ENCODE data around the gene CGREF1. TPM values are rescaled to one million over a fixed set of nuclear protein-coding genes. Genes with fewer than 3 reads are reported as not detected.

CGREF1 gene
- total RNA-seq, 4 donors from 2014 or later = 2.6 to 6.1 (median 3.9) TPM

DNA sequence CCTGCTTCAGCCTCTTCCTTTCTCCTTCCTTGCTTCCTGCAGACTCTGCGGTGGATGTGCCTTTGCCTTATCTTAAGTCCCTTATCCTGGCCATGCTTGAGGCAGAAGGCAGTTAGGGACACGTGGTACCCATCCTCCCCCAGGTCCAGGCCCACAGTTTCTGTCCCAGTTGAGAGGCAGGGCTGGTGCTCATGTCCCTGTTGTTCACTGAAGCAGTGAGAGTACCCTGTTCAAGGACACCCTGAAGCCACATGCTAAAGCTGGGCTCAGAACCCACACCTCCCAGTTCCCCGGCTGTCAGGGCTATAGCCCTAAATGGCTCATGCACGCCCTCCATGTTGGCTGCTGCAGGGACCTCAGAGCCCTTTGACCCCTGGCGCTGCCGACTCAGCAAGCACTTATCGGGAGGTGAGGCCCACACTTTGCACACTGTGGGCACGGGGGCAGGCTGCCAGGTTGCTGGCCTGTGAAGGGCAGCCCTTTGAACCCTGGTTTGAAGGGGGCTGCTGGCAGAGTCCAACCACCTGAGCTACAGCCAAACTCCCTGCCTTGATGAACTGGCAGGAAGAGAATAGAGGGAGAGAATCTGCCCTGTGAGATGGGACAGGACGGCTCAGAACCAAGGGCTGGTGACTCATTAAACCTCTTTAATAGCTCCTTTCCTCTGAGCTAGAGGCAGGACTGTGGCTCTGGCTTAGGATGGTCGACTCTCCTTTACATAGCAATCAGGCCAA, 26.1 kb downstream of the CGREF1 start:
- Histone ChIP-seq H3K4me3 (no peak overlapping the region), H3K4me1 (peaks cover 6 to 11% (median 8%) of the 10 kb centered on the region in 3 donors), H3K27me3 (no peaks in the 10 kb centered on the region), H3K9me3 (no peaks in the 10 kb centered on the region), H3K27ac (no peak overlapping the region), H3K36me3 (no peaks in the 10 kb centered on the region)
- intact Hi-C loops (cut with DNase I) = loop anchor here (10.0 kb wide), 1 partner anchor 212 kb away; the partner anchor contains the start of gene UCN
- no peak for TF ChIP-seq POLR2A (IDR thresholded peaks at IDR 0.05)
- TF ChIP-seq, protein P1, sequence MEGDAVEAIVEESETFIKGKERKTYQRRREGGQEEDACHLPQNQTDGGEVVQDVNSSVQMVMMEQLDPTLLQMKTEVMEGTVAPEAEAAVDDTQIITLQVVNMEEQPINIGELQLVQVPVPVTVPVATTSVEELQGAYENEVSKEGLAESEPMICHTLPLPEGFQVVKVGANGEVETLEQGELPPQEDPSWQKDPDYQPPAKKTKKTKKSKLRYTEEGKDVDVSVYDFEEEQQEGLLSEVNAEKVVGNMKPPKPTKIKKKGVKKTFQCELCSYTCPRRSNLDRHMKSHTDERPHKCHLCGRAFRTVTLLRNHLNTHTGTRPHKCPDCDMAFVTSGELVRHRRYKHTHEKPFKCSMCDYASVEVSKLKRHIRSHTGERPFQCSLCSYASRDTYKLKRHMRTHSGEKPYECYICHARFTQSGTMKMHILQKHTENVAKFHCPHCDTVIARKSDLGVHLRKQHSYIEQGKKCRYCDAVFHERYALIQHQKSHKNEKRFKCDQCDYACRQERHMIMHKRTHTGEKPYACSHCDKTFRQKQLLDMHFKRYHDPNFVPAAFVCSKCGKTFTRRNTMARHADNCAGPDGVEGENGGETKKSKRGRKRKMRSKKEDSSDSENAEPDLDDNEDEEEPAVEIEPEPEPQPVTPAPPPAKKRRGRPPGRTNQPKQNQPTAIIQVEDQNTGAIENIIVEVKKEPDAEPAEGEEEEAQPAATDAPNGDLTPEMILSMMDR (IDR thresholded peaks at IDR 0.05) = no peak
- no peak for DNase-seq
- 54 to 73% methylated on average over 3 to 6 of the region's 10 CpGs for WGBS, 2 donors

DNA sequence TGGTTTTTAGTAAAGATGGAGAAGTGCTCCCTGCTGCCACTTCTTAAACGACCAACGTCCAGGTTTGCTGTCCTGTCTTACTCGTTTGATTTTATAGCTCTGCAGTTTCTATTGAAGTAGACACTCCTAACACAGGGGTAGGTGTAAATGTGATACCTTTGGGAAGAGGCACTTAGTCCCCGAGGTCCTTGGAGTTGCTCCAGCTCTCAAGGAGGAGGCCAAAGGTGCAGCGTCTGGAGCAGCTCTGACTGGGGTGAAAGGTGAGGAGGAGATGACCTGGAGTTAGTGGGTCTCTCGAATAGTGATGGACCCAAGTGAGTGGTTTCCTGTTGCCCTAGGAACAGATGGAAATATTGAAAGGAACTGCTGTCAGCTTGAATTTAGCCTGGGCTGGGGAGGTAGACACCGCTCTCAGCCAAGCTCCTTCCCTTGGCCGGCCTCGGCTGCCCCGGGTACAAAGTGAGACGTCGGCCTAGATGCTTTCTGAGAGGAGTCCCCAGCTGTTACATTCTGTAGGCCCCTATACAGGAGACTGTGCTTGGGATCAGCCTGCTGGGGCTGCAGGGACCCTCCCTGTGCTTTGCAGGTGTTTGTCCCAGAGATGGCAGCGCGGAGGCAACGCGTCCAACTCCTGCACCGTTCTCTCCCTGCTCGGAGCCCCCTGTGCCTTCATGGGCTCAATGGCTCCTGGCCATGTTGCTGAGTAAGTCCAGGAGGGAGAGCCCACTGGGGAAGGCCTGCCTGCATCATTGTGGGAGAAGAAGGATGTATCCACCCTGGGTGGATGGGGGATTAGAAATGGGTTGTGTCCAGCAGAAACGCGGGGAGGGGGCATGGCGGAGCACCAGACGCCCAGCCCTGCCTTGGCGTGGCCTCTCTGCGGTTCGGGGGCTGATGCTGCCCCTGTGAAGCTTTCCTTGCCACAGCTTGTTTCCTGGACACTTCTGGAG, 26.9 kb downstream of the CGREF1 start:
- 73 to 83% methylated on average over 12 to 18 of the region's 25 CpGs for WGBS, 2 donors
- intact Hi-C loops (cut with DNase I) = loop anchor here (10.0 kb wide), 1 partner anchor 213 kb away; the partner anchor contains the start of gene UCN

DNA sequence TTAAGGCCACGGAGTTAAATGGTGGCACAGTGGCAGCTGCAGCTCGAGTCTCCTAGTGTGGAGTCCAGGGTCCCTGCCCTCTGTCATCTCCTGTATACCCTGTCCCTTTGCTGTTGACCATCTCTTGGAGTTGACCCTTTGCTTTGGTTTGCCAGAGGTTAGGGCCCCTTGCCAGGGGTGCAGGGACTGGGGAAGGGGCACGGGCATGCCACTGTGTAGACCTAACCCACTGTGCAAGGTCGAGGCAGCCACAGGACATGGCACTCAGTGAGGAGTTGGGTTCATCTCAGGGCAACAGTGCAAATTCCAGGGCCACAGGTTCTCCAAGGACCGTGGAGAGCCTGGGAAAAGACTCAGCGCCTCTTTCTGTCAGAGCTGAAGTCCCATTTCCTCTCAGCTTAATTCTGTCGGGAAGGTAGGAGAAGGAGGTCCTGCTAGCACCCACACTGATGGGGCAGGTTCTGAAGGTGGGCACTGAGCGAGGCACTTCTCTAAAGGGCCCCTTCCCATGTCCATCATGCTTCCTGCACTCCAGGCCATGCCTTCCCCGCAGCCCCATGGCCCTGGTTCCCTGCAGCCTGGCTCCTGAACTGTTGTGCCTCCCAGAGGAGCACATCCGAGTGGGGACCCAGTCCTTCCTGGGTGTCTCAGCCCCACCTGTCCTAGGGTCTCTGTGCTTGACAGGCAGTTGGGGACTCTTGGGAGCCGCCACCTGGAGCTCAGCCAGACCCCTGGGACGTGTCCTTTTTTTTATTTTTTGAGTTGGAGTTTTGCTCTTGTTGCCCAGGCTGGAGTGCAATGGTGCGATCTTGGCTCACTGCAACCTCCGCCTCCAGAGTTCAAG, 29.6 kb downstream of the CGREF1 start:
- H3K36me3 ChIP-seq = no peaks in the 10 kb centered on the region
- peaks cover 12 to 29% (median 15%) of the 10 kb centered on the region in 3 donors for H3K4me1 ChIP-seq
- no peak overlapping the region for H3K4me3 ChIP-seq
- H3K27ac ChIP-seq = no peak overlapping the region
- WGBS, 2 donors = 79 to 90% methylated on average over 11 to 12 of the region's 14 CpGs
- H3K9me3 ChIP-seq = no peaks in the 10 kb centered on the region
- TF ChIP-seq, protein P1 (IDR thresholded peaks at IDR 0.05) = no peak
- TF ChIP-seq POLR2A (IDR thresholded peaks at IDR 0.05) = no peak
- no peaks in the 10 kb centered on the region for H3K27me3 ChIP-seq
- no peak for DNase-seq
- intact Hi-C loops (cut with DNase I) = loop anchor here (5.0 kb wide), 1 partner anchor 127 kb away; no protein-coding TSS in a partner anchor

More for the DNA sequence above, 26.9 kb downstream of the CGREF1 start:
- H3K9me3 ChIP-seq = no peaks in the 10 kb centered on the region
- peaks cover 9 to 19% (median 12%) of the 10 kb centered on the region in 3 donors for H3K4me1 ChIP-seq
- no peak for DNase-seq
- H3K4me3 ChIP-seq = no peak overlapping the region
- TF ChIP-seq, protein P1 (IDR thresholded peaks at IDR 0.05) = no peak
- TF ChIP-seq POLR2A (IDR thresholded peaks at IDR 0.05) = no peak
- H3K27me3 ChIP-seq = no peaks in the 10 kb centered on the region
- H3K27ac ChIP-seq = no peak overlapping the region
- no peaks in the 10 kb centered on the region for H3K36me3 ChIP-seq

DNA sequence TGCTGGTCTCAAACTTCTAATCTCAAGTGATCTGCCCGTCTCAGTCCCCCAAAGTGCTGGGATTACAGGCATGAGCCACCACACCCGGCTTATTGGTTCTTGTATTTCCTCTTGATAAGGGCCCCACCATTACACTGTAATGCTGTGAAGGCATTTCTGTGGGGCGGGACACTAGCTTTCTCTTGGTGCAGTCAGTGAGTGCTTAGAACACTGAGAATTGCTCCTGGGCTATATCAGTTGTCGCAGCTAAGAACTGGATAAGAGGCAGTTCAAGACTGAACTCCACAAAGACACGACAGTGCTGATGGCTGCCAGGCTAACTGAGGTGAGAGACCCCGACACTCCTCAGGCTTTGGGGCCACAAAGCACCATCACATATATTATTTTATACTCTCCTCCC, 30.3 kb downstream of the CGREF1 start:
- no peaks in the 10 kb centered on the region for H3K36me3 ChIP-seq
- peaks cover 12 to 36% (median 15%) of the 10 kb centered on the region in 3 donors for H3K4me1 ChIP-seq
- TF ChIP-seq POLR2A (IDR thresholded peaks at IDR 0.05) = no peak
- TF ChIP-seq, protein P1 (IDR thresholded peaks at IDR 0.05) = no peak
- H3K4me3 ChIP-seq = no peak overlapping the region
- H3K27ac ChIP-seq = no peak overlapping the region
- intact Hi-C loops (cut with DNase I) = loop anchor here (5.0 kb wide), 1 partner anchor 126 kb away; no protein-coding TSS in a partner anchor
- 79 to 85% methylated on average over 4 to 6 of the region's 6 CpGs for WGBS, 2 donors
- DNase-seq = no peak
- H3K9me3 ChIP-seq = no peaks in the 10 kb centered on the region
- H3K27me3 ChIP-seq = no peaks in the 10 kb centered on the region

Data from esophagus squamous epithelium (tissue), 5 donors.